Measurements from ENCODE around the gene TMEM203.

DNA sequence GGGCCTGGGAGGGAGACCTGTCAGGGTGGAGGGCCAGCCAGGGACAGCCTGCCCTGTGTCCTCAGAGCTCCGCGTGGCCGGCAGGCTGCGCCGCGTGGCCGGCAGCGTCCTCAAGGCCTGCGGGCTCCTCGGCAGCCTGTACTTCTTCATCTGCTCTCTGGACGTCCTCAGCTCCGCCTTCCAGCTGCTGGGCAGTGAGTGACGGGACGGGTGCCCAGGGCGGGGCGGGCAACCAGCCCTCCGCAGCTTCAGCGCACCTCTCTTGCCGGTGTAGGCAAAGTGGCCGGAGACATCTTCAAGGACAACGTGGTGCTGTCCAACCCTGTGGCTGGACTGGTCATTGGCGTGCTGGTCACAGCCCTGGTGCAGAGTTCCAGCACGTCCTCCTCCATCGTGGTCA, 27.1 kb upstream of the TMEM203 start:
- TF ChIP-seq, protein P1, sequence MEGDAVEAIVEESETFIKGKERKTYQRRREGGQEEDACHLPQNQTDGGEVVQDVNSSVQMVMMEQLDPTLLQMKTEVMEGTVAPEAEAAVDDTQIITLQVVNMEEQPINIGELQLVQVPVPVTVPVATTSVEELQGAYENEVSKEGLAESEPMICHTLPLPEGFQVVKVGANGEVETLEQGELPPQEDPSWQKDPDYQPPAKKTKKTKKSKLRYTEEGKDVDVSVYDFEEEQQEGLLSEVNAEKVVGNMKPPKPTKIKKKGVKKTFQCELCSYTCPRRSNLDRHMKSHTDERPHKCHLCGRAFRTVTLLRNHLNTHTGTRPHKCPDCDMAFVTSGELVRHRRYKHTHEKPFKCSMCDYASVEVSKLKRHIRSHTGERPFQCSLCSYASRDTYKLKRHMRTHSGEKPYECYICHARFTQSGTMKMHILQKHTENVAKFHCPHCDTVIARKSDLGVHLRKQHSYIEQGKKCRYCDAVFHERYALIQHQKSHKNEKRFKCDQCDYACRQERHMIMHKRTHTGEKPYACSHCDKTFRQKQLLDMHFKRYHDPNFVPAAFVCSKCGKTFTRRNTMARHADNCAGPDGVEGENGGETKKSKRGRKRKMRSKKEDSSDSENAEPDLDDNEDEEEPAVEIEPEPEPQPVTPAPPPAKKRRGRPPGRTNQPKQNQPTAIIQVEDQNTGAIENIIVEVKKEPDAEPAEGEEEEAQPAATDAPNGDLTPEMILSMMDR (IDR thresholded peaks at IDR 0.05): no peak
- TF ChIP-seq, protein P2, sequence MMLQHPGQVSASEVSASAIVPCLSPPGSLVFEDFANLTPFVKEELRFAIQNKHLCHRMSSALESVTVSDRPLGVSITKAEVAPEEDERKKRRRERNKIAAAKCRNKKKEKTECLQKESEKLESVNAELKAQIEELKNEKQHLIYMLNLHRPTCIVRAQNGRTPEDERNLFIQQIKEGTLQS (CRISPR knock-in tag; conservative IDR thresholded peaks at IDR 0.05): no peak
- TF ChIP-seq, protein P3, sequence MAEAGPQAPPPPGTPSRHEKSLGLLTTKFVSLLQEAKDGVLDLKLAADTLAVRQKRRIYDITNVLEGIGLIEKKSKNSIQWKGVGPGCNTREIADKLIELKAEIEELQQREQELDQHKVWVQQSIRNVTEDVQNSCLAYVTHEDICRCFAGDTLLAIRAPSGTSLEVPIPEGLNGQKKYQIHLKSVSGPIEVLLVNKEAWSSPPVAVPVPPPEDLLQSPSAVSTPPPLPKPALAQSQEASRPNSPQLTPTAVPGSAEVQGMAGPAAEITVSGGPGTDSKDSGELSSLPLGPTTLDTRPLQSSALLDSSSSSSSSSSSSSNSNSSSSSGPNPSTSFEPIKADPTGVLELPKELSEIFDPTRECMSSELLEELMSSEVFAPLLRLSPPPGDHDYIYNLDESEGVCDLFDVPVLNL (CRISPR knock-in tag; IDR thresholded peaks at IDR 0.05; ENCODE audit: borderline replicate concordance, low read depth): no peak
- TF ChIP-seq OVOL2 (CRISPR knock-in tag; IDR thresholded peaks at IDR 0.05; ENCODE audit: borderline replicate concordance) (no peak), ELF4 (CRISPR knock-in tag; IDR thresholded peaks at IDR 0.05; ENCODE audit: low read depth) (no peak), ETV6 (CRISPR knock-in tag; IDR thresholded peaks at IDR 0.05) (no peak), NR2C2 (CRISPR knock-in tag; IDR thresholded peaks at IDR 0.05) (no peak), EMX1 (CRISPR knock-in tag; IDR thresholded peaks at IDR 0.05) (no peak), JUN (CRISPR knock-in tag; IDR thresholded peaks at IDR 0.05) (no peak), ZNF317 (CRISPR knock-in tag; IDR thresholded peaks at IDR 0.05; ENCODE audit: borderline replicate concordance, low read depth) (no peak)
- TF ChIP-seq, protein P4, sequence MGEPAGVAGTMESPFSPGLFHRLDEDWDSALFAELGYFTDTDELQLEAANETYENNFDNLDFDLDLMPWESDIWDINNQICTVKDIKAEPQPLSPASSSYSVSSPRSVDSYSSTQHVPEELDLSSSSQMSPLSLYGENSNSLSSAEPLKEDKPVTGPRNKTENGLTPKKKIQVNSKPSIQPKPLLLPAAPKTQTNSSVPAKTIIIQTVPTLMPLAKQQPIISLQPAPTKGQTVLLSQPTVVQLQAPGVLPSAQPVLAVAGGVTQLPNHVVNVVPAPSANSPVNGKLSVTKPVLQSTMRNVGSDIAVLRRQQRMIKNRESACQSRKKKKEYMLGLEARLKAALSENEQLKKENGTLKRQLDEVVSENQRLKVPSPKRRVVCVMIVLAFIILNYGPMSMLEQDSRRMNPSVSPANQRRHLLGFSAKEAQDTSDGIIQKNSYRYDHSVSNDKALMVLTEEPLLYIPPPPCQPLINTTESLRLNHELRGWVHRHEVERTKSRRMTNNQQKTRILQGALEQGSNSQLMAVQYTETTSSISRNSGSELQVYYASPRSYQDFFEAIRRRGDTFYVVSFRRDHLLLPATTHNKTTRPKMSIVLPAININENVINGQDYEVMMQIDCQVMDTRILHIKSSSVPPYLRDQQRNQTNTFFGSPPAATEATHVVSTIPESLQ (CRISPR knock-in tag; IDR thresholded peaks at IDR 0.05): no peak
- TF ChIP-seq, protein P5, sequence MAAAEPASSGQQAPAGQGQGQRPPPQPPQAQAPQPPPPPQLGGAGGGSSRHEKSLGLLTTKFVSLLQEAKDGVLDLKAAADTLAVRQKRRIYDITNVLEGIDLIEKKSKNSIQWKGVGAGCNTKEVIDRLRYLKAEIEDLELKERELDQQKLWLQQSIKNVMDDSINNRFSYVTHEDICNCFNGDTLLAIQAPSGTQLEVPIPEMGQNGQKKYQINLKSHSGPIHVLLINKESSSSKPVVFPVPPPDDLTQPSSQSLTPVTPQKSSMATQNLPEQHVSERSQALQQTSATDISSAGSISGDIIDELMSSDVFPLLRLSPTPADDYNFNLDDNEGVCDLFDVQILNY (CRISPR knock-in tag; IDR thresholded peaks at IDR 0.05): no peak
- TF ChIP-seq, protein P6, sequence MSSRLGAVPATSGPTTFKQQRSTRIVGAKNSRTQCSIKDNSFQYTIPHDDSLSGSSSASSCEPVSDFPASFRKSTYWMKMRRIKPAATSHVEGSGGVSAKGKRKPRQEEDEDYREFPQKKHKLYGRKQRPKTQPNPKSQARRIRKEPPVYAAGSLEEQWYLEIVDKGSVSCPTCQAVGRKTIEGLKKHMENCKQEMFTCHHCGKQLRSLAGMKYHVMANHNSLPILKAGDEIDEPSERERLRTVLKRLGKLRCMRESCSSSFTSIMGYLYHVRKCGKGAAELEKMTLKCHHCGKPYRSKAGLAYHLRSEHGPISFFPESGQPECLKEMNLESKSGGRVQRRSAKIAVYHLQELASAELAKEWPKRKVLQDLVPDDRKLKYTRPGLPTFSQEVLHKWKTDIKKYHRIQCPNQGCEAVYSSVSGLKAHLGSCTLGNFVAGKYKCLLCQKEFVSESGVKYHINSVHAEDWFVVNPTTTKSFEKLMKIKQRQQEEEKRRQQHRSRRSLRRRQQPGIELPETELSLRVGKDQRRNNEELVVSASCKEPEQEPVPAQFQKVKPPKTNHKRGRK (CRISPR knock-in tag; IDR thresholded peaks at IDR 0.05; ENCODE audit: borderline replicate concordance): no peak

Data from WTC11 (cell line).